DMS 273 (cell line): Measurements from ENCODE around the gene CANT1.

ENCODE experiments used
- DNase-seq: peaks from one replicate; lab custom pipeline; 2025; ENCODE audit not compliant: unreplicated experiment; lab: John Stamatoyannopoulos, UW

The CANT1 gene

DNA sequence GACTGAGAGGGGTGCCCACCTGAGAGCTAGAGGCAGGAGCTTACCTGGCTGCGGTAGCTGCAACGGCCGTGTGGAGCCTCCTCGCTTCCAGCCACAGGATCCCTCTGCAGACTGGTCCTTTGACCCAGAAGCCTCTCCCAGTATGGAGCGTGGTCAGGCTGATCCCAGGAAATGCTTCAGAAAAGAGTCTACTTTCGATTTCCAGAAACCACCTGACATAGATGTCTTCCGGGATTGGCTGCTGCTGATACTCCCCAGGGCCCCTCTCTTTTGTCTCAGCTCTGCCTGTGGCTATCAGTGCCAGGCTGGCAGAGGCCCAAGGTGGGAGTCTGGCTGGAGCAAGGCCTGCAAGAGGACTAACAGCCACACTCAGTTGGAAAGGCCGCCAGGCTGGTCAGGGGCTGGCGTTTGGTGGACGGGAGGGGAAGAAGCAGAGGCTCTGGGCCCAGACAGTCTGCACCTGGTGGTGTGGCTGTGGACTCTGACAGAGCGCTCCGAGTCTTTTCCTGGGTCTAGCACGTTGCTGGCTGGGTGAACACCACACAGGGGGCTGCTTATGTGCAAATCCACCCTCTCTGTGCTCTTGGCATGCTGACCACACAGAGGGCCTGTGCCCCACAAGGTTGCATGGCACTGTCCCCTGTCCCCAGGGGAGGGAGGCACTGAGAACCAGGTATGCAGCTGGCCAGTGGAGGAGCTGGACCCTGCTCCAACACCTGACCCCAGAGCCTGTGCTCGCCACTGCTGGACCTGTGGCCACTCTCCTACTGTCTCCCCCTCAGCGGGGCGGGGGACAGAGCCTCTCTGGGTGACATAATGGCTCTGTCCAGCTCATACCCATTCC lies 29.6 kb downstream of the CANT1 start, which contains the start of gene LGALS3BP:
Gene LGALS3BP, minus strand, starts transcription at position 144 of the 844 bp plus-strand sequence. CDS start 2,732 bp downstream, outside the sequence.
- peak; percentile 92 for DNase-seq

DNA sequence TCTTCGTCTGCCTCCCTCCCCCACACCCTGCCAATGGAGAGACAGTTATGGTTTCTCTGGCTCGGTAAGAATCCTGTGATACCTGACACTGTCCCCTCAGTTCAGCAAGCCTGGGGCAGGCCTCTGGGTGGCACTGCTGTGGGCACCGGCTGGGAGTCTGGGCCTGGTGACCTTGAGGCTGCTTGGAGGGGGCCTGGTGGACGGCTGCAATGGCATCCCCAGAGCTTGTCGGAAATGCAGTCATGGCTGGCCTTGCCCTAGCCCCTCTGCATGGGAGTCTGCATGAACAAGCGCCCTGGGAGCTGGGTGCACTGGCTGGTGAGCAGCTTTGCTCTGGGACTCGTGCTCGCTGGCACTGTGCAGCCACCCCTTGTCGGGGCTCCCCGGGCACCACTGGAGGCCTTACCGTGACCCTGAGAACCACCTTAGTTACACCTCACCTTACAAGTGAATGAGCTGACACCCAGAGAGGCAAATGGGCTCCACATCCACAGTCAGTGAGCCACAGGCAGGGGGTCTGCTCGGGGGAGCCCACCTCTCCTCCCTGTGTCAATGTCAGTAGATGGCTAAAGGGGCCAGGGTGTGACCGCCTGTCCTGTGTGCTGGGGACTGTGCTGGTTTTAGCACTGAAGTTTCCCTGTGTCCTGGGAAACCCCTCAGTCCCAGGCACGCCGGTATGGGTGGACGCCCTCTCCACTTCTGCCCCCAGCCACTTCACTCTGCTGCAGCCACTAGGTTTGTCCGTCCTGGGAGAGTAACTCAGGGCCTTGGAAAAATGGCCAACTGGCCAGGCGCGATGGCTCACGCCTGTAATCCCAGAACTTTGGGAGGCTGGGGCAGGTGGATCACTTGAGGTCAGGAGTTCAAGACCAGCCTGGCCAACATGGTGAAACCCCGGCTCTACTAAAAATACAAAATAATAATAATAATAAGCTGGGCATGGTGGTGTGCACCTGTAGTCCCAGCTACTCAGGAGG lies 31.3 kb downstream of the CANT1 start:
- DNase-seq: peak; percentile 41

DNA sequence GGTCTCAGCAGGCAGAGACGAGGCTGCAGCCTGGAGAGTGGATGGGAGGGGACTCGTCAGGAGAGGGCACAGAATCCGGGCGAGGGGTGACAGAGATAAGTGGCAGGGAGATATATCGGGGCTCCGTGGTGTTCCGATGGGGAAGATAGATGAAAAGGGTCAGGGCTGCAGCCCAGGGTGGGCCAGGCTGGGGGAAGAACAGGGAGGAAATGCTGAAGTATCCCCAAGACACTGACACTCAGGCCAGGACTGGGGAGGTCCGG lies 32.0 kb downstream of the CANT1 start:
- no peak for DNase-seq

- no peak for DNase-seq
These were observed 32.5 kb downstream of the CANT1 start for GRCh38 chr17:78976907-78977680.

DNA sequence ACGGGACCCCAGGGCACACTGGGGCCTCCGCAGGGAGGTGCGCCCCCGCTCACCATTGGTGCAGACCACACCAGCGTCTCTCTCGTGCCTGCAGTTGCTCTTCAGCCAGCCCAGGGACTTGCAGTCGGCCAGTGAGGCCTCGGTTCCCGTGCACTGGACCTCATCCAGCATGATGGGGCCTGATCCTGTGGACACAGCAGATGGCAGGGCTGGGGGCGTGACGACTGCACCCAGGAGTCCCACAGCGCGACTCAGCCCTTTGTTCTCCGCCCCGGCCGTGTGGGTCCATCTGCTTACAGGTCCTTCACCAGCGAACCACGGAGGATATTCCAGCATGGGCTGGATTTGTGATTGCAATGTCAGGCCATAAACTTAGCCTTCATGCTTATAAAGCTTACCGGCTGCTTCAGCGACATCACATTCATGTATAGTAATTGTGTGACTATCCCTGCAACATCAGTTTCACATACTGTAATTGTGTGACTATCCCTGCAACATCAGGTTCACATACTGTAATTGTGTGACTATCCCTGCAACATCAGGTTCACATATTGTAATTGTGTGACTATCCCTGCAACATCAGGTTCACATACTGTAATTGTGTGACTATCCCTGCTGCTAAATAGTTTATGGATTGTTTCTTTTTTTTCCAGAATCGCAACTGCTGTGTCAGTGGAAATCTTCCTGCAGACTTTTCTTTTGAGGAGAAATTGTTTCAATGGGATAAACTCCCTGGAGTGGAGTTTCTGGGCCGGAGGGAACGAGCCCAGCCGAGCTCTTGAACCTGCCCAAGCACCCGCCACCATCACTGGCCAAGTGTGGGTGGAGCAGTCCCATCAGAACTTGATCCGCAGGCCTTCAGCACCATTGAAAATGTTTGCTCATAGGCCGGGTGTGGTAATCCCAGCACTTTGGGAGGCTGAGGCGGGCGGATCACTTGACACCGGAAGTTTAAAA lies 34.7 kb downstream of the CANT1 start:
- peak; percentile 85 for DNase-seq

DNA sequence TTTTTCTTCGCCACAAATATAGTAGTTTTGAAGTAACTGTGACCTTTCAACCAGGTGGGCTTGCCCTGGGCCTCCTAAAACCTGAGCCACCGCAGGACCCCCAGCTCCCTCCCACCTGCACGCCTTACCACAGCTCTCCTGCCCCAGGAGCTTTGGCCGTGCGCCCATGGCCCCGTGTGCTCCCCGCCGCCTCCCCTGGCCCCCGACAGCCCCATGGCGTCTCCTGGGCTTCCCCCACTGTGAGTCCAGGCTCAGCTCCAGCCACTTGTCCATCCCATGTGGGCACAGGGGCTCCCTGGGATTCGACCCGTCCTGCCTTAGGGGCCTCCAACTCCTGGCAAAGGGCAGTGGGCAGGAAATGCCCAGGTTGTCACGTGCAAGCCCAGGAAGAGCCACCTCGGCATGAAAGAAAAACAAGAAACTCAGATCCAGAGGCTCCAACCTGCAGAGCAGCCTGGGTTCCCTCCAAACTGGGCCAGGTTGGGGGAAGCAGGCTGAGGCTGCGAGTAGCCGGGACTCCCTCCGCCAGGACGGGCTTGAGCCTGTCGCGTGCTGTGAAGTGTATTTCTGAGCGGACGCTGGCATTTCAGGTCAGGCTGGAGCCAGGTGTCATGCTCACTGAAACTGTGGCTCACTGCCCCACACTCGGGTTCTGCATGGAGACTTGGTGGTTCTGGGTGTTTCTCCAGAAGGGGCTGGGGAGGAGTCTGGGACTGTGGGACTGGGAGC lies 35.6 kb downstream of the CANT1 start:
- no peak for DNase-seq

GRCh38 chr17:78973196-78973595 lies 36.4 kb downstream of the CANT1 start:
- DNase-seq: peak; percentile 35

DNA sequence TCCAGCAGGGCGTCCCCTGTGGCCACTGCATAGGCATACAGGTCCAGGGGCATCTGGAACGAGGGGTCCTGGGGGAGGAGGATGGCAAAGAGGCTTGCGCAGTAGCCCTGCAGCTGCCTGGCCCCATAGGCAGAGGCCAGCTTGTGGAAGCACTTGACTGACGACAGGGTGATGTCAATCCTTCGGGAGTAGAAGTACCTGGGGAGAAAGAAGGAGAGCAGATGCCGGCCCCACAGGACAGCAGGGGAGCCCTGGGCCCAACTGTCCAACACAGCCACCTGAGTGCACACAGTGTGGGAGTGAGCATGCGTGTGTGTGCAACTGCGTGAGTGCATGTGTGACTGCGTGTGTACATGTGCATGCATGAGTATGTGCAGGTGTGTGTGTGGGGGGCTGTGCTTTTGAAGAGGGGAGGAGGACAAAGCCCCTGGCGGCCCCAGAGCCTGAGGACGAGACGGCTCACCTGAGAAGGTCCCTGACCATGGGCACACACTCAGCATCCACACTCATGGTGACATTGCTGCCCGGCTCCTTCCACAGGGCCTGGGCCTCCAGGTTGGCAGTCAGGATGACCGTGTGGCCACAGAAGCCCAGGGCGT lies 37.0 kb downstream of the CANT1 start:
- DNase-seq: no peak

GRCh38 chr17:78971756-78972506 lies 37.6 kb downstream of the CANT1 start:
- no peak for DNase-seq

DNA sequence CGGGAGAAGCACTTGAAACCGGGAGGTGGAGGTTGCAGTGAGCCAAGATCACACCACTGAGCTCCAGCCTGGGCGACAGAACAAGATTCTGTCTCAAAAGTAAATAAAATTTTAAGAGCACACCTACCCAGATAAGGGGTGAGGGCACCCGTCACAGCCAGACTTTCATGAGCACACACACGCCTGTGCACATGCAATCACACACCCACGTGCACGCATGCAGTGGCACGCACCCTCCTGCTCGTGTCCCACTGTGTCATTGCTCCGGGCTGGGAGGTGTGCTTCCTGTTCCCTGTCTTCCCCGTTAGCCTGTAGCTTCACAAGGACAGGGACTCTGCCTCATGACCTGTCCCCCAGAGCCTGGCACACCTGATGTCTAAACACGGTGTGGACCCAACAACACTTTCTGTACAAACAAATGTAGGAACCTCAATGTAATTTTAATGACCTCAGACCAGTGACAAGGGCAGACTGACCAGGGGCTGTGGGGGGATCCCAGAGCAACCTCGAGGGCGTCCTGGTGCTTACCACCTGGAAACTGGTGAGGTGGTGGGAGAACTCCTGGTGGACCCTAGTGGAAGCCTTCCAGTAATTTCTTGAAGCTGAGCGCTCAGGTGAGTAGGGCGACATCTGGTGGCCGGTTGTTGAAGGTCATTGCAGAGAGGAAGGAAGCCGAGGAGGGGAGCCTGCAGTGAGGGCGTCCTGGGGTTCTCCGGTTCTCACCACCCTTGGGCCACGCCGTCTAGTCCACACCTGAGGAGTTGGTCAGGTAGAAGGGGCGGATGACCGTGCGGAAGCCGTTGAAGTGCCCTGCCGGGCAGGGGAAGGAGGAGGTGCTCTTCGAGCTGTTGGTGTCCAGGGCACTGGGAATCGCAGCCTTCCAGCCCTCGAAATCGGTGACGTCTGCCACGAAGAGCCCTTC lies 38.5 kb downstream of the CANT1 start:
- DNase-seq: peak; percentile 88

- DNase-seq: no peak
These were observed 39.7 kb downstream of the CANT1 start for GRCh38 chr17:78969865-78970264.

DNA sequence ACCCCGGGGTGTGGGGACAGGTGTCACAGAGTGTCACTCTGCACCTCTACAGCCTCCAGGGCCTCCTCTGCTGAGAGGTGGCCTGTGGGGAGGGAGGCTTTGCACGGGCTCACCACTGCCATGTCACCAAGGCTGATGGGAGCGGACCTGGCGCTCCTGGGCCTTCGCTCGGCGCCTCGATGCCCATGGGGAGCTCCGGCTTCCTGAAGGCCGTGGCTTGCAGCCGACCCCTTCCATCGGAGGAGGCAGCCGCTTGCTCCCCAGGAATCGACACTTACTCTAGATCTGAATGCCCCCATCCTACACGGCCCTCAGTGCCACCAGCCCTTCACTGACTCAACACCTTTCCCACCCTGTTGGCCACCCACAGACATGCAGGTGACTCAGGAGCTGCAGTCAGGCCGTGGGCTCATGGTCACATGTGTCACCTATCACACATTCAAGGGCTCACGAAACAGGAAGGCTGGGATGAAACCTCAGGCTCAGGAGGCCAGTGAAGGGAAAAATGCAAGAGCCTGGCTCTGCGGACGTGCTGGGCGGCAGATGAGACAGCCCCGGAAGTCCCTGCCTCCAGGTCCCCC lies 41.7 kb downstream of the CANT1 start:
- no peak for DNase-seq

GRCh38 chr17:78966910-78967600 lies 42.5 kb downstream of the CANT1 start:
- DNase-seq: no peak

GRCh38 chr17:78966123-78966813 lies 43.3 kb downstream of the CANT1 start:
- DNase-seq: no peak

DNA sequence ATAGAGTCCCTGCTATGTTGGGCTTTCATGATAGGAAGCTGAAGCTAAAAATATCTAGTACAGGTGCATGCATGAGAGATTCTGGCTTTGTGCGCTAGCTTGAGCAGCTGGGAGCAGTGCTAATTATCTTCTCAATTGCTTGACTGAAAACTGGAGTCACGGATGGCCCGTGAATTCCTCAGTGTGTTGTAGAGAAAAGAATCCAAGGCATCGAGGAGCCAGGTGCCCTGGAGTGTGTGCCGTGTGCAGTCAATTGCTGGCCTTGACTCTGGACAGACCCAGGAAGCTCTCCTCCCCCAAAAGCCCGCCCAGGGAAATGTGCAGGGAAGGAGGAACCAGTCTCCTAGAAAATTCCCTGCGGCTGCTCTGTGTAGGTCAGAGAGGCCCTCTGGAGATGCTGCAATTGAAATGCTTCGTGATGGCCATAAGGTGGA lies 44.1 kb downstream of the CANT1 start:
- peak; percentile 48 for DNase-seq

DNA sequence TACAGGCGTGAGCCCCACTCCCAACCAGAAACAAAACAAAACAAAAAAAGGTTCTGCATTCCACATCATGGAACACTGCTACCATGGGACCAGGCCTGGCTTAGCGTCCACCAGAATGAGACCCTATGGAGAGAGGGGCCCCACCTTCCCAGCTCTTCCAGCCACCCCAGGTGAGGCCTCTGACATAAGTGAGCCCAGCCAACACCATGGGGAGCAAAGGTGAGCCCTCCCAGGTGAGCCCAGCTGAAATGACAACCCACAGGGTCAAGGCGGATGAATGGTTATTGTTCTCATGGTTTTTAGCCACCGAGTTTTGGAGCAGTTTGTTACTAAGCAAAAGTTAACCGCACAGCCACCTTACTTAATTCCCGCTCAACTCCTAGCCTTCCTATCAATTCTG lies 46.2 kb downstream of the CANT1 start:
- DNase-seq: no peak
